Activated CD8-positive, alpha-beta memory T cell treated with anti-CD3 and anti-CD28 coated beads, Interleukin-2, amount 50 U/mL, for 4 hours (primary cell): ENCODE measurements around the gene SKAP2.

Source experiments
- DNase-seq: peaks from one replicate; pipeline ENCODE4 v3.0.0-alpha.2; 2020

SKAP2 gene

DNA sequence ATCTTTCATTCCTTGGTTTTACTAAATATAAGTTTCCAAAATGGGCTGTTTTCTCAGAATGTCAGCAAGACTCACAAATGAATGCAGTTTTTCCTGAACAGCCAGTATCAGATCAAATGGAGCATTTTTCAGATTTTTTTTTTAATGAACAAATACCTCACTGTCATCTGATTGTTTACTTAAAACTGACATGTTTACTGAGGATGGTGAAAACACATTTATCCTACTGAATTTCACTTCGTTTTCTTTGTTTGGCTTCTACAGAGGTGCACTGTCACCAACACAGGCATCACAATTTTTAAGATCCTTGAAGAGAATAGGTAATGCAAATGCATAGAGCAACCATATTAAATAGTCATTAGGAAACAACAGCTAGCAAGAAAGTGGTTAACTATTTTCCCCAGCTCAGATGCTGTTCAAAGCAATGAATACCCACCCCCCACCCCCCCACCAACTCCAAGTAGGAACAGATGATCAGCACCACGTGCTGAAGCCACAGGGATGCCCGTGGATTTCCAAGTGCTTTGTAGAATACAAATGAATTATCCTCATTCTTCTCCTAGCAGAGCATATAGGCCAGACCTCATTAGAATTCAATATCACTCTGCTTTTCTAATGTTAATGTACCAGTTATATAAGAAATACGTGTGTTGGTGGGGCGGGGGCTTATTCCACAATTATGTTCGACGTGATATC lies 205.9 kb downstream of the SKAP2 start:
- no peak for DNase-seq

DNA sequence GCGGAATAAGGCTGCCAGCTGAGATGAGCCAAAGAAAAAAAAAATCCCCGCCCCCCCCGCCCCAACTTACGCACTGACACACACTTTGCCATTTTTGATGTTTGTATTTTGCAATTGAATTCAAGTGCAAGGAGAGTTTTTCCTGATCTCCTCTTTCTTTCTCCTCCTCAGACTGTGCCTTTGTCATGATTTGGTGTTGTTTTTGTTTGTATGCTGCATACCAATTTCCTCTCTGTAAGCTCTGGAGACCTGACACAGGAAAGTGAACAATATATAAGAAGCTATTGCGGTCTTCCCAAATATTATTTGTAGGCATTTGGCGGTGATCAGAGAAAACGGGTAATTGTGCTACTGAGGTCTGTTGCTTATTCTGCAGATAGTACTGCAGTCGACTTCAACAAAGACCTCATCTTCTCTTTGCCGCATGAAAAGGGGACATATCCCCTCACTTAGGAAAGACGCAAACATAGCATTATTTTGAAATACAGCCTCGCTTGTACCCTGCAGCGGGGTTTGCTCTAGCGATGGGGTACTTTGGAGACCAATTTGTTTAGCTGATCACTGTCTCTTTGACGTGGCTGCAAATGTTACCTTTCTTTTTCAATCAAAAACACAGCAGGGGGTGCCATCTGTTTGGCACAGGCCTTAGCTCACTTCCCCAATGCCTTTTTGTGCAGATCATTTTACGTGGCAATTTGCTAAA lies 206.6 kb downstream of the SKAP2 start:
- DNase-seq: no peak

DNA sequence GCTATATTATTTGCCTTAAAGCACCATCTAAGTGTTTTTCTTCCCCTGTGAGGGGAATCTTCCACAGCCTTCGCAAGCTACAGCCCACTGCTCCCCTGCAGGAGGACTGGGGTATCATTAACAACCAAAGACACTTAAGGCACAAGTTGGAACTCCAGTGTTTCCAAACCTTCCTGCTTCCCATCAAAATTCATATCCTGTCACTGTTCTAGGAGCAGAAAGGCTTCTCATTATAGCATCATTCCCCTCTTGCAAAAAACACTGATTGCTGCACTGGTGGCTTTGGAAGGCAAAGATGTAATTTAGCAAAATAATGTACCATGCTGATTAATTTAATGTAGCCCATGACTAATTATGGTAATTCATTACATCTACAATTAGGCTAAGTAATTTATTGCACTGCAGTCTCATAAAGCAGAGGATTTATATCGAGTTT lies 207.2 kb downstream of the SKAP2 start:
- DNase-seq: no peak

- DNase-seq: no peak
These were observed 207.7 kb downstream of the SKAP2 start for GRCh38 chr7:26656735-26657134.

DNA sequence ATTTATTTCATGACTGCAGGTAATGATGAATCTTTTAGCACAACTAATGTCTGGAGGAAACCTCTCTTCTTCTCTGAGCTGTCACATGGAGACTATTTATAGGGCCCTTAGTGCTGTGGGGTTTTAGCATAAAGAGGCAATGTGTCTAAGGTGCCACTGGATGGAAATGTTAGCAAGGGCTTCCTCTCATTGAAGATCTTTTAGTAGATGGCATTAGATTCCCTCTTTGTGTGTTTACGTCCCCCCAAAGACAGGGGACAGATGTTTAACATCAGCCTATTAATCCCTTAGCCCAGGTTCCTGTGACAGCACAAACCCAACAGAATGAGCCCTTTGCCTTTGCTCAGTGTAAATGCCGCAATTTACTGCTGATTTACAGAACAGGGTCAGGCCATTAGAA lies 208.6 kb downstream of the SKAP2 start:
- DNase-seq: no peak

DNA sequence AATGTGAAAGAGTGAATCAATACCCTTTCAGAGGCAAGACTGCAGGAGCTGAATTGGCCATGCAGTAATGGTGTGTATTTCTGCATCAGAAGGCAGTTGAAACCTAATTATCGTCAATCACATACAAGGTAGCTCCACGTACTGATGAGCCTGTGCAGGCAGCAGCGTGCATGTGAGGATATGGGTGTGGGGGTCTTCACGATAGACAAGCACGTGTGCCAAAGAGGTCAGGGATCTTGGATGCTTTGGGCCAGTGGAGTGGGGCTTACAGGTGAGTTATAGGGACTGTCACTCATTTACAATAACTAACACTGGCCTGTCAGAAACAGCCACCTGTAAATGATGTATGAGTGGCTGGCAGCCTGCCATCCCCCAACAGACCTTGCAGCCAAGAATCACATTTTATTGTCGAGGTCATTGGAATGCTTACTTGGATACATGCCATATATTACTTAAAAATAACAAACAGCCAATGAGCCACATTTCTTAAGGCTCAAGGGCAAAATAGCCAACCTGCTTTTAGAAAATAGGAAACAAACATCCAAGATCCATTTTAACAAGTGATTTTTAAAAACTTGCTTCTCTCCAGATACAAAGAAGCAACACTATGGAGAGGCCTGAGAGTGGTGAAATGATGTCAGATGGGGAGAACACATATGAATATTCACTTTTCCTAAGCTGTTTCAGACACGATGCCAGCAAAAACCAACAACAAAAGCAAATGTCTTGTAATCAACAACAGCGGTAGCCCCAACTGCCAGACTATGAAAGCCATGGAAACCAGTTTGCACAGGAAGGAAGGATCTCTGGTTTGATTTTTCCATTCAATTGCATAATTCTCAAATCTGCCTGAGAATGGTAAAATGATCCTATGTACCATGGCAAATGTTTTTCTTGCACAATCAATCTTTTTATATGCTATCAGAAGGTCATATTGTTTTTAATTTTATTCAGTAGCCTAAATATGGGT lies 210.7 kb downstream of the SKAP2 start:
- no peak for DNase-seq

GRCh38 chr7:26652401-26653100 lies 211.8 kb downstream of the SKAP2 start:
- DNase-seq: no peak

- no peak for DNase-seq
These were observed 214.3 kb downstream of the SKAP2 start for GRCh38 chr7:26650103-26650502.

GRCh38 chr7:26649388-26649787 lies 215.0 kb downstream of the SKAP2 start:
- DNase-seq: no peak

GRCh38 chr7:26648554-26648953 lies 215.8 kb downstream of the SKAP2 start:
- DNase-seq: no peak

GRCh38 chr7:26646336-26647048 lies 217.9 kb downstream of the SKAP2 start:
- no peak for DNase-seq

- no peak for DNase-seq
These were observed 219.3 kb downstream of the SKAP2 start for GRCh38 chr7:26645121-26645520.

- DNase-seq: no peak
These were observed 222.0 kb downstream of the SKAP2 start for GRCh38 chr7:26642416-26642815.

- no peak for DNase-seq
These were observed 224.7 kb downstream of the SKAP2 start for GRCh38 chr7:26639695-26640094.

DNA sequence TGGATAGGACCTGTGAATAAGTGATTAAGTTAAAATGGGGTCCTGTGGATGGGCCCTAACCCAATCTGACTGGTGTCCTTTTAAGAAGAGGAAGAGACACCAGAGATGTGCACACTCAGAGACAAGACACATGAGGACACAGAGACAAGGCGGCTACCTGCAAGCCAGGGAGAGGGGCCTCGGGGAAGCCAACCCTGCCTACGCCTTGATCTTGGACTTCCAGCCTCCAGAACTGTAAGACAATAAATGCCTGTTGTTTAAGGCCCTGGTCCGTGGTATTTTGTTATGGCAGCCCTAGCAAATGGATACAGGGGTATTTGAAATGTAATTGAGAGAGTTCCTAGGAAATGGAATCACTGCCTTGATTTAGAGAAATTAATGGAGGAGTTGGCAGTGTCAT lies 225.3 kb downstream of the SKAP2 start:
- no peak for DNase-seq

DNA sequence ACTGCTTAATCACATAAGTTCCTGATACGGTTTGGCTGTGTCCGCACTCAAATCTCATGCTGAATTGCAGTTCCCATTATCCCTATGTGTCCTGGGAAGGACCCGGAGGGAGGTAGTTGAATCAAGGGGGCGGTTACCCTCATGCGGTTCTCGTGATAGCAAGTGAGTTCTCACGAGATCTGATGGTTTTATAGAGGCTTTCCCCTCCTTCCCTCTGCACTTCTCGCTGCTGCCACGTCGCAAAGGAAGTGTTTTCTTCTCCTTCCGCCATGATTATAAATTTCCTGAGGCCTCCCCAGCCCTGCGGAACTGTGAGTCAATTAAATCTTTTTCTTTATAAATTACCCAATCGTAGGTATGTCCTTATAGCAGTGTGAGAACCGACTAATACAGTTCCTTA lies 226.2 kb downstream of the SKAP2 start:
- no peak for DNase-seq

DNA sequence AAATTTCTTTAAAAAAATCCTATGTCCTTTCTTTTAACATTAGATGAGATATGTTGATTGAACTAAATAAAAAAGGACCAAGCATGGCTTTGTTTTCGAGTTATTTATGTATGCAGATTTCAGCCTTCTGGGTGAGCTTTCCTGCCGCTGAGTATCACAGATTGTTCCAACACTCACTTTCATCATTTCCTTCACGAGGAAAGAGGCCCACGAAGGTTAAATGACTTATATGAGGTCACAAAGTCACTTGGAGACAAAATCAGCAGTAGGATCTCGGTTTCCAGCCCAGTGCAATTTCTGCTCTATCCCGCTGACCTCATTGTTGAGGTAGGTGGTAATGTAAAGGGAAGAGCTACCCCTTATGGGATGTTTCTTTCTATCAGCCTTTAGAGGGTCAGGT lies 226.8 kb downstream of the SKAP2 start:
- no peak for DNase-seq

DNA sequence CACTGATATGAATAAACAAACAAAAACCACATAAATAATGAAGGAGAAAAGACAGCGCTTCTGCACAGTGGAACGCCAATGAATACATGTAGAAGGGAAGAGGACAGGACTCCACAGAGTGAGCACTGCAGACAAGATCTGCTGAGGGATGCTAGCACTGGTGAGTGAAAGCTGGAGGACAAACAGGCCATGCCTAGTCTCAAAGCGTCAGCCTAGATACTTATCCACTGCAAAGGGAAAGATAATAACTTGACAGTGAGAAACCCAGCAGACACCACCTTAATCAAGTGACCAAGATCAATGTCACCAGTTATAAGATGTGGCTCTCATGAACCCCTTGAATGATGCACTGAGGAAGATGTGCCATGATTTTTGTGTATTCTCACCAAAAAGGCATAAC lies 227.6 kb downstream of the SKAP2 start:
- DNase-seq: no peak

GRCh38 chr7:26633557-26633956 lies 230.8 kb downstream of the SKAP2 start:
- DNase-seq: no peak

- DNase-seq: no peak
These were observed 232.8 kb downstream of the SKAP2 start for GRCh38 chr7:26631601-26632000.

- no peak for DNase-seq
These were observed 233.3 kb downstream of the SKAP2 start for GRCh38 chr7:26630941-26631580.

DNA sequence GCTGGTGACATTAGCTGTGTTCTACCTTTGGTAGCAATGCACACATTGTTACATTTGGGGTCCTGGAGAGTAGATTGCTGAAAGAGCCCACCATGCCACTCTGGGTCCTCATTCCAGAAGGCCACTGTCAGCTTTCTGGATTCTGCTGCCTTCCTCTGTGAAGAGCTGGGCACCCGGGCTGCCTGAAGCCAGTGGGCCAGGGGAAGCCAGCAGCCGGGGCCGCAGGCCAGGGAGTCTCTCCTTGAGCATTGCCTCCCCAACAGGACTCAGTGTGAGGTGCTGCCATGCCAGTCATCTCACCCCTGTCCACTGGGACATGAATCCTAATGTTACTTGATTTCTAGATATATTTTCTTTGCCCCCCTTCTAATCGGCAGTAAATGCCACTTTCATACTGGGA lies 234.0 kb downstream of the SKAP2 start:
- no peak for DNase-seq
